B cell (primary cell): ENCODE measurements around the gene NAA11.

Experiments used
- EZH2 ChIP-seq: IDR thresholded peaks from 2 replicates; pipeline ENCODE4 v1.6.1; 2012; ENCODE audit warnings: borderline replicate concordance, low read depth, mild to moderate bottlenecking, moderate library complexity, low read length; ENCODE audit not compliant: insufficient read depth, poor library complexity, severe bottlenecking
- TF ChIP-seq, protein P1 (sequence below): fragments of 200-600 bp; IDR thresholded peaks from one replicate; pipeline ENCODE4 v1.8.0; 2022; ENCODE audit warnings: antibody characterized with exemption, mild to moderate bottlenecking

DNA sequence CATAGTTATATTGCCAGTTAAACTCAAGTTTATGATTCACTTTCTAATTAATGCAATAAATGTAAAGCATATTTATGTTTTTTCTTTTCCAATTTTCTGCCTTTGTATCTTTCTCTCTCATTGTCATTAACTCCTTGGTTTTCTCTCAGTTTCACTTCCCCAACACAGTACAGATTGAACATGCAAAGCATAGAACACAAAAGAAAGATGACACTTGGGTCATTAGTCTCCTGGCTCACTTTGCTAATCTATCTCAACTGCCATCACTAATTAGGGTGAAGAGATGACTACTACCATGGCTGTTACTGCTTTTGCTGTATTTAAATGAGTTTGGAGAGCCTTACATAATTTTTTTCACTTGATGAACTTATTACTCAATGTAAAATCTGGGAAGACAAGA lies 12.3 kb upstream of the NAA11 start:
- TF ChIP-seq, protein P1, sequence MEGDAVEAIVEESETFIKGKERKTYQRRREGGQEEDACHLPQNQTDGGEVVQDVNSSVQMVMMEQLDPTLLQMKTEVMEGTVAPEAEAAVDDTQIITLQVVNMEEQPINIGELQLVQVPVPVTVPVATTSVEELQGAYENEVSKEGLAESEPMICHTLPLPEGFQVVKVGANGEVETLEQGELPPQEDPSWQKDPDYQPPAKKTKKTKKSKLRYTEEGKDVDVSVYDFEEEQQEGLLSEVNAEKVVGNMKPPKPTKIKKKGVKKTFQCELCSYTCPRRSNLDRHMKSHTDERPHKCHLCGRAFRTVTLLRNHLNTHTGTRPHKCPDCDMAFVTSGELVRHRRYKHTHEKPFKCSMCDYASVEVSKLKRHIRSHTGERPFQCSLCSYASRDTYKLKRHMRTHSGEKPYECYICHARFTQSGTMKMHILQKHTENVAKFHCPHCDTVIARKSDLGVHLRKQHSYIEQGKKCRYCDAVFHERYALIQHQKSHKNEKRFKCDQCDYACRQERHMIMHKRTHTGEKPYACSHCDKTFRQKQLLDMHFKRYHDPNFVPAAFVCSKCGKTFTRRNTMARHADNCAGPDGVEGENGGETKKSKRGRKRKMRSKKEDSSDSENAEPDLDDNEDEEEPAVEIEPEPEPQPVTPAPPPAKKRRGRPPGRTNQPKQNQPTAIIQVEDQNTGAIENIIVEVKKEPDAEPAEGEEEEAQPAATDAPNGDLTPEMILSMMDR: no peak
- TF ChIP-seq EZH2: no peak
